Suprapubic skin (tissue), 2 donors: ENCODE data around the gene SOCS3.

Experiments
- EP300 ChIP-seq: sonication (generic); formaldehyde crosslinking; IDR thresholded peaks from one replicate; pipeline ENCODE4 v1.6.1; 2017; ENCODE audit warnings: antibody characterized with exemption
- POLR2A ChIP-seq, 2 donors: fragments of 450-650 bp; IDR thresholded peaks; one replicate each; pipeline ENCODE4 v1.6.1; 2017; ENCODE audit warnings: antibody characterized with exemption in 2 of 2, mild to moderate bottlenecking in 2 of 2, moderate library complexity in 2 of 2

- TF ChIP-seq POLR2A (IDR thresholded peaks at IDR 0.05) (no peak), EP300 (no peak)
Observed at GRCh38 chr17:78345791-78346494, 13.9 kb downstream of the SOCS3 start.
